GM12878 (cell line): ENCODE data around the gene PUS10. TPM values are rescaled to one million over a fixed set of nuclear protein-coding genes. Genes with fewer than 3 reads are reported as not detected.

Experiments
- ESRRA ChIP-seq: IDR thresholded peaks from 2 replicates; pipeline ENCODE4 v1.6.1; 2012; ENCODE audit warnings: mild to moderate bottlenecking, low read length, improper control_type of control experiment
- FOXK2 ChIP-seq: fragments of 450-650 bp; IDR thresholded peaks from 2 replicates; pipeline ENCODE4 v1.6.1; 2017; ENCODE audit warnings: mild to moderate bottlenecking, moderate library complexity
- GABPA ChIP-seq: IDR thresholded peaks from 2 replicates; pipeline ENCODE4 v1.6.1; 2014; ENCODE audit warnings: antibody characterized with exemption, low read depth, mild to moderate bottlenecking, inconsistent platforms
- NR2F1 ChIP-seq: fragments of 450-650 bp; conservative IDR thresholded peaks from 2 replicates; pipeline ENCODE4 v1.6.1; 2017; ENCODE audit warnings: mild to moderate bottlenecking
- RUNX3 ChIP-seq: IDR thresholded peaks from 2 replicates; pipeline ENCODE4 v1.6.1; 2012; ENCODE audit warnings: low read length, inconsistent platforms
- TARDBP ChIP-seq: IDR thresholded peaks from 2 replicates; pipeline ENCODE4 v1.6.1; 2016; ENCODE audit warnings: borderline replicate concordance
- TCF3 ChIP-seq: IDR thresholded peaks from 2 replicates; pipeline ENCODE4 v1.6.1; 2012; ENCODE audit warnings: low read depth, mild to moderate bottlenecking, low read length, borderline replicate concordance; ENCODE audit not compliant: insufficient read depth
- YBX1 ChIP-seq: fragments of 450-650 bp; IDR thresholded peaks from 2 replicates; pipeline ENCODE4 v1.6.1; 2016; ENCODE audit warnings: antibody characterized with exemption
- polyA plus RNA-seq, 11 experiments: library from polyadenylated mRNA; depleted of rRNA in 4 of 11; unstranded in 6 of 11; stranded (reverse) in 5 of 11; fragments of >200 nt; fragmentation: Nextera tagmentation in 4 of 11; fragmentation: Illumina TruSeq in 1 of 11; extraction: Ambion mirVana in 4 of 11; extraction: Trizol in 1 of 11; gene quantifications; 1 replicate in 1 of 11; 2 replicates in 10 of 11; pipeline versions ENCODE4 v1.2.1 to v1.2.3, GENCODE V29; 2011 to 2016; ENCODE audit warnings: inconsistent platforms in 2 of 11, missing spikeins in 2 of 11, low read depth in 1 of 11
- total RNA-seq, 4 experiments: library from RNA; depleted of rRNA in 3 of 4; stranded (reverse); fragments of >200 nt in 3 of 4; fragmentation: Illumina TruSeq in 1 of 4; extraction: Trizol in 1 of 4; gene quantifications; 2 replicates each; pipeline versions ENCODE4 v1.2.1 to v1.2.3, GENCODE V29; 2013 to 2021
- TF ChIP-seq, protein P1 (sequence below): fragments of 450-650 bp; IDR thresholded peaks from 2 replicates; pipeline ENCODE4 v1.6.1; 2017; ENCODE audit warnings: mild to moderate bottlenecking, moderate library complexity
- TF ChIP-seq, protein P2 (sequence below): fragments of 450-650 bp; IDR thresholded peaks from 2 replicates; pipeline ENCODE4 v1.6.1; 2018; ENCODE audit warnings: mild to moderate bottlenecking, low read depth, moderate library complexity; ENCODE audit not compliant: partially characterized antibody
- TF ChIP-seq, protein P3 (sequence below): IDR thresholded peaks from 2 replicates; pipeline ENCODE4 v1.6.1; 2011; ENCODE audit warnings: borderline replicate concordance, low read depth, mild to moderate bottlenecking, moderate library complexity, low read length; ENCODE audit not compliant: insufficient read depth, poor library complexity, severe bottlenecking
- TF ChIP-seq, protein P4 (sequence below): IDR thresholded peaks from 2 replicates; pipeline ENCODE4 v1.6.1; 2011; ENCODE audit warnings: low read depth, low read length, improper control_type of control experiment, borderline replicate concordance
- TF ChIP-seq, protein P5 (sequence below): fragments of 450-650 bp; formaldehyde crosslinking; IDR thresholded peaks from 2 replicates; pipeline ENCODE4 v1.4.0; 2020; ENCODE audit warnings: mild to moderate bottlenecking, moderate library complexity
- TF ChIP-seq, protein P6 (sequence below): fragments of 450-650 bp; IDR thresholded peaks from 2 replicates; pipeline ENCODE4 v1.6.1; 2016; ENCODE audit warnings: mild to moderate bottlenecking

The PUS10 gene
- total and polyA plus RNA-seq, 10 of the 15 experiments (the other 5 are each of a cell fraction or from before 2014, with no cell fraction given): 9.1 to 17.0 (median 13.0) TPM

DNA sequence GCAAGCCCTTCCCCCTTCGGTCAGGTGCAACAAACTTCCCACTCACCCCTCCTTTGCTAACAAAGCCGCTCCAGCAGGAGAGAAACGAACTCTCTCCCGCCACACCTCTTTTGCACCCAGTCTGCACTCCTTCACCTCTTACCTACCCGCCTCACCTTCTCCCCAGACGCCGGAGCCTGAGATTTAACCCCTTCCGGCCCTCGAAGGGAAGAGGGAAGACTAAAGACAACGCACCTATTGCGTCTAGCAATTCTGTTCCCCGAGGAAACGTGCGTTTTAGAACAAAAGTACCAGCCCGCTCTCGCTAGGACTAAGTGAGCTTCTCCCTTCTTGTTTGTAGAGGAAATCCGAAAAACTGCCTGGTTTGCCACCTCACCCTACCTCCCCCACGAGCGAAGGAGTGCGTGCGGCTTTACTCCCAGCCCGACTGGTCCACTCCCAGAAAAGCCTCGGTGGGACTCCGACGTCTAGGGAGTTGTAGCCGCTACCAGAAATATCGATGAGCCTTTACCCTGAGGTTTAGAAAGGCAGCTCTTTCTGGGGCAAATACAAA is 976 bp downstream of the PUS10 start (continued):
- TF ChIP-seq, protein P1, sequence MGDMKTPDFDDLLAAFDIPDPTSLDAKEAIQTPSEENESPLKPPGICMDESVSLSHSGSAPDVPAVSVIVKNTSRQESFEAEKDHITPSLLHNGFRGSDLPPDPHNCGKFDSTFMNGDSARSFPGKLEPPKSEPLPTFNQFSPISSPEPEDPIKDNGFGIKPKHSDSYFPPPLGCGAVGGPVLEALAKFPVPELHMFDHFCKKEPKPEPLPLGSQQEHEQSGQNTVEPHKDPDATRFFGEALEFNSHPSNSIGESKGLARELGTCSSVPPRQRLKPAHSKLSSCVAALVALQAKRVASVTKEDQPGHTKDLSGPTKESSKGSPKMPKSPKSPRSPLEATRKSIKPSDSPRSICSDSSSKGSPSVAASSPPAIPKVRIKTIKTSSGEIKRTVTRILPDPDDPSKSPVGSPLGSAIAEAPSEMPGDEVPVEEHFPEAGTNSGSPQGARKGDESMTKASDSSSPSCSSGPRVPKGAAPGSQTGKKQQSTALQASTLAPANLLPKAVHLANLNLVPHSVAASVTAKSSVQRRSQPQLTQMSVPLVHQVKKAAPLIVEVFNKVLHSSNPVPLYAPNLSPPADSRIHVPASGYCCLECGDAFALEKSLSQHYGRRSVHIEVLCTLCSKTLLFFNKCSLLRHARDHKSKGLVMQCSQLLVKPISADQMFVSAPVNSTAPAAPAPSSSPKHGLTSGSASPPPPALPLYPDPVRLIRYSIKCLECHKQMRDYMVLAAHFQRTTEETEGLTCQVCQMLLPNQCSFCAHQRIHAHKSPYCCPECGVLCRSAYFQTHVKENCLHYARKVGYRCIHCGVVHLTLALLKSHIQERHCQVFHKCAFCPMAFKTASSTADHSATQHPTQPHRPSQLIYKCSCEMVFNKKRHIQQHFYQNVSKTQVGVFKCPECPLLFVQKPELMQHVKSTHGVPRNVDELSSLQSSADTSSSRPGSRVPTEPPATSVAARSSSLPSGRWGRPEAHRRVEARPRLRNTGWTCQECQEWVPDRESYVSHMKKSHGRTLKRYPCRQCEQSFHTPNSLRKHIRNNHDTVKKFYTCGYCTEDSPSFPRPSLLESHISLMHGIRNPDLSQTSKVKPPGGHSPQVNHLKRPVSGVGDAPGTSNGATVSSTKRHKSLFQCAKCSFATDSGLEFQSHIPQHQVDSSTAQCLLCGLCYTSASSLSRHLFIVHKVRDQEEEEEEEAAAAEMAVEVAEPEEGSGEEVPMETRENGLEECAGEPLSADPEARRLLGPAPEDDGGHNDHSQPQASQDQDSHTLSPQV: no peak
- TF ChIP-seq, protein P2, sequence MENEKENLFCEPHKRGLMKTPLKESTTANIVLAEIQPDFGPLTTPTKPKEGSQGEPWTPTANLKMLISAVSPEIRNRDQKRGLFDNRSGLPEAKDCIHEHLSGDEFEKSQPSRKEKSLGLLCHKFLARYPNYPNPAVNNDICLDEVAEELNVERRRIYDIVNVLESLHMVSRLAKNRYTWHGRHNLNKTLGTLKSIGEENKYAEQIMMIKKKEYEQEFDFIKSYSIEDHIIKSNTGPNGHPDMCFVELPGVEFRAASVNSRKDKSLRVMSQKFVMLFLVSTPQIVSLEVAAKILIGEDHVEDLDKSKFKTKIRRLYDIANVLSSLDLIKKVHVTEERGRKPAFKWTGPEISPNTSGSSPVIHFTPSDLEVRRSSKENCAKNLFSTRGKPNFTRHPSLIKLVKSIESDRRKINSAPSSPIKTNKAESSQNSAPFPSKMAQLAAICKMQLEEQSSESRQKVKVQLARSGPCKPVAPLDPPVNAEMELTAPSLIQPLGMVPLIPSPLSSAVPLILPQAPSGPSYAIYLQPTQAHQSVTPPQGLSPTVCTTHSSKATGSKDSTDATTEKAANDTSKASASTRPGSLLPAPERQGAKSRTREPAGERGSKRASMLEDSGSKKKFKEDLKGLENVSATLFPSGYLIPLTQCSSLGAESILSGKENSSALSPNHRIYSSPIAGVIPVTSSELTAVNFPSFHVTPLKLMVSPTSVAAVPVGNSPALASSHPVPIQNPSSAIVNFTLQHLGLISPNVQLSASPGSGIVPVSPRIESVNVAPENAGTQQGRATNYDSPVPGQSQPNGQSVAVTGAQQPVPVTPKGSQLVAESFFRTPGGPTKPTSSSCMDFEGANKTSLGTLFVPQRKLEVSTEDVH: peak; percentile 94
- TF ChIP-seq TCF3 (no peak), GABPA (peak; percentile 99), TARDBP (peak; percentile 86), RUNX3 (peak; percentile 76; the same call in 1 of the 2 replicates), FOXK2 (peak; percentile 77), ESRRA (peak; percentile 59; the same call in 1 of the 2 replicates), YBX1 (no peak), NR2F1 (no peak; the same call in none of the 2 replicates)
- TF ChIP-seq, protein P3, sequence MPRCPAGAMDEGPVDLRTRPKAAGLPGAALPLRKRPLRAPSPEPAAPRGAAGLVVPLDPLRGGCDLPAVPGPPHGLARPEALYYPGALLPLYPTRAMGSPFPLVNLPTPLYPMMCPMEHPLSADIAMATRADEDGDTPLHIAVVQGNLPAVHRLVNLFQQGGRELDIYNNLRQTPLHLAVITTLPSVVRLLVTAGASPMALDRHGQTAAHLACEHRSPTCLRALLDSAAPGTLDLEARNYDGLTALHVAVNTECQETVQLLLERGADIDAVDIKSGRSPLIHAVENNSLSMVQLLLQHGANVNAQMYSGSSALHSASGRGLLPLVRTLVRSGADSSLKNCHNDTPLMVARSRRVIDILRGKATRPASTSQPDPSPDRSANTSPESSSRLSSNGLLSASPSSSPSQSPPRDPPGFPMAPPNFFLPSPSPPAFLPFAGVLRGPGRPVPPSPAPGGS: no peak
- TF ChIP-seq, protein P4, sequence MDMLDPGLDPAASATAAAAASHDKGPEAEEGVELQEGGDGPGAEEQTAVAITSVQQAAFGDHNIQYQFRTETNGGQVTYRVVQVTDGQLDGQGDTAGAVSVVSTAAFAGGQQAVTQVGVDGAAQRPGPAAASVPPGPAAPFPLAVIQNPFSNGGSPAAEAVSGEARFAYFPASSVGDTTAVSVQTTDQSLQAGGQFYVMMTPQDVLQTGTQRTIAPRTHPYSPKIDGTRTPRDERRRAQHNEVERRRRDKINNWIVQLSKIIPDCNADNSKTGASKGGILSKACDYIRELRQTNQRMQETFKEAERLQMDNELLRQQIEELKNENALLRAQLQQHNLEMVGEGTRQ: no peak
- TF ChIP-seq, protein P5, sequence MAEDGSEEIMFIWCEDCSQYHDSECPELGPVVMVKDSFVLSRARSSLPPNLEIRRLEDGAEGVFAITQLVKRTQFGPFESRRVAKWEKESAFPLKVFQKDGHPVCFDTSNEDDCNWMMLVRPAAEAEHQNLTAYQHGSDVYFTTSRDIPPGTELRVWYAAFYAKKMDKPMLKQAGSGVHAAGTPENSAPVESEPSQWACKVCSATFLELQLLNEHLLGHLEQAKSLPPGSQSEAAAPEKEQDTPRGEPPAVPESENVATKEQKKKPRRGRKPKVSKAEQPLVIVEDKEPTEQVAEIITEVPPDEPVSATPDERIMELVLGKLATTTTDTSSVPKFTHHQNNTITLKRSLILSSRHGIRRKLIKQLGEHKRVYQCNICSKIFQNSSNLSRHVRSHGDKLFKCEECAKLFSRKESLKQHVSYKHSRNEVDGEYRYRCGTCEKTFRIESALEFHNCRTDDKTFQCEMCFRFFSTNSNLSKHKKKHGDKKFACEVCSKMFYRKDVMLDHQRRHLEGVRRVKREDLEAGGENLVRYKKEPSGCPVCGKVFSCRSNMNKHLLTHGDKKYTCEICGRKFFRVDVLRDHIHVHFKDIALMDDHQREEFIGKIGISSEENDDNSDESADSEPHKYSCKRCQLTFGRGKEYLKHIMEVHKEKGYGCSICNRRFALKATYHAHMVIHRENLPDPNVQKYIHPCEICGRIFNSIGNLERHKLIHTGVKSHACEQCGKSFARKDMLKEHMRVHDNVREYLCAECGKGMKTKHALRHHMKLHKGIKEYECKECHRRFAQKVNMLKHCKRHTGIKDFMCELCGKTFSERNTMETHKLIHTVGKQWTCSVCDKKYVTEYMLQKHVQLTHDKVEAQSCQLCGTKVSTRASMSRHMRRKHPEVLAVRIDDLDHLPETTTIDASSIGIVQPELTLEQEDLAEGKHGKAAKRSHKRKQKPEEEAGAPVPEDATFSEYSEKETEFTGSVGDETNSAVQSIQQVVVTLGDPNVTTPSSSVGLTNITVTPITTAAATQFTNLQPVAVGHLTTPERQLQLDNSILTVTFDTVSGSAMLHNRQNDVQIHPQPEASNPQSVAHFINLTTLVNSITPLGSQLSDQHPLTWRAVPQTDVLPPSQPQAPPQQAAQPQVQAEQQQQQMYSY (CRISPR knock-in tag): peak; percentile 5; the same call in 1 of the 2 replicates
- TF ChIP-seq, protein P6, sequence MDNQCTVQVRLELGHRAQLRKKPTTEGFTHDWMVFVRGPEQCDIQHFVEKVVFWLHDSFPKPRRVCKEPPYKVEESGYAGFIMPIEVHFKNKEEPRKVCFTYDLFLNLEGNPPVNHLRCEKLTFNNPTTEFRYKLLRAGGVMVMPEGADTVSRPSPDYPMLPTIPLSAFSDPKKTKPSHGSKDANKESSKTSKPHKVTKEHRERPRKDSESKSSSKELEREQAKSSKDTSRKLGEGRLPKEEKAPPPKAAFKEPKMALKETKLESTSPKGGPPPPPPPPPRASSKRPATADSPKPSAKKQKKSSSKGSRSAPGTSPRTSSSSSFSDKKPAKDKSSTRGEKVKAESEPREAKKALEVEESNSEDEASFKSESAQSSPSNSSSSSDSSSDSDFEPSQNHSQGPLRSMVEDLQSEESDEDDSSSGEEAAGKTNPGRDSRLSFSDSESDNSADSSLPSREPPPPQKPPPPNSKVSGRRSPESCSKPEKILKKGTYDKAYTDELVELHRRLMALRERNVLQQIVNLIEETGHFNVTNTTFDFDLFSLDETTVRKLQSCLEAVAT: no peak
